ENCODE measurements around the gene BTNL3. TPM values are rescaled to one million over a fixed set of nuclear protein-coding genes. Genes with fewer than 3 reads are reported as not detected.
A peak's percentile ranks its signal among the peaks of the same experiment; 100 is the strongest.

BTNL3 gene
- total and polyA plus RNA-seq, 4 donors: 0.47 to 1.8 (median 0.71) TPM; not detected in 1

GRCh38 chr5:181042036-181042713, 53.5 kb downstream of the BTNL3 start:
- WGBS, 2 donors: 51 to 63% methylated on average over 15 of the region's 15 CpGs
- no peak overlapping the region for H3K9ac ChIP-seq (ENCODE audit: insufficient read depth in 1 of 2, low read length in 2 of 2)
- TF ChIP-seq, protein P1, sequence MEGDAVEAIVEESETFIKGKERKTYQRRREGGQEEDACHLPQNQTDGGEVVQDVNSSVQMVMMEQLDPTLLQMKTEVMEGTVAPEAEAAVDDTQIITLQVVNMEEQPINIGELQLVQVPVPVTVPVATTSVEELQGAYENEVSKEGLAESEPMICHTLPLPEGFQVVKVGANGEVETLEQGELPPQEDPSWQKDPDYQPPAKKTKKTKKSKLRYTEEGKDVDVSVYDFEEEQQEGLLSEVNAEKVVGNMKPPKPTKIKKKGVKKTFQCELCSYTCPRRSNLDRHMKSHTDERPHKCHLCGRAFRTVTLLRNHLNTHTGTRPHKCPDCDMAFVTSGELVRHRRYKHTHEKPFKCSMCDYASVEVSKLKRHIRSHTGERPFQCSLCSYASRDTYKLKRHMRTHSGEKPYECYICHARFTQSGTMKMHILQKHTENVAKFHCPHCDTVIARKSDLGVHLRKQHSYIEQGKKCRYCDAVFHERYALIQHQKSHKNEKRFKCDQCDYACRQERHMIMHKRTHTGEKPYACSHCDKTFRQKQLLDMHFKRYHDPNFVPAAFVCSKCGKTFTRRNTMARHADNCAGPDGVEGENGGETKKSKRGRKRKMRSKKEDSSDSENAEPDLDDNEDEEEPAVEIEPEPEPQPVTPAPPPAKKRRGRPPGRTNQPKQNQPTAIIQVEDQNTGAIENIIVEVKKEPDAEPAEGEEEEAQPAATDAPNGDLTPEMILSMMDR (IDR thresholded peaks at IDR 0.05; ENCODE audit: control extremely low read depth, extremely low read depth): no peak
- ATAC-seq (ENCODE audit: insufficient read depth, low FRiP score) (no peak), DNase-seq (no peak)
- no peaks in the 10 kb centered on the region for H3K9me3 ChIP-seq (ENCODE audit: control insufficient read depth in 4 of 4, insufficient read depth in 3 of 4, low read length in 3 of 4)
- peak overlapping the region; percentile 9 for H3K4me3 ChIP-seq
- peaks cover 0 to 10% (median 0%) of the 10 kb centered on the region in 5 donors for H3K4me1 ChIP-seq (ENCODE audit: control insufficient read depth in 5 of 5, insufficient read depth in 5 of 5, low read length in 5 of 5)
- peak overlapping the region; percentile 78 to 81 for H3K27ac ChIP-seq (ENCODE audit: low read depth in 1 of 2, low read length in 1 of 2)
- H3K36me3 ChIP-seq (ENCODE audit: control insufficient read depth in 4 of 4, insufficient read depth in 4 of 4, low read length in 4 of 4): no peaks in the 10 kb centered on the region
- H3K27me3 ChIP-seq (ENCODE audit: control insufficient read depth in 3 of 3, insufficient read depth in 3 of 3, low read length in 2 of 3): peaks cover 0 to 27% (median 2%) of the 10 kb centered on the region in 3 donors

DNA sequence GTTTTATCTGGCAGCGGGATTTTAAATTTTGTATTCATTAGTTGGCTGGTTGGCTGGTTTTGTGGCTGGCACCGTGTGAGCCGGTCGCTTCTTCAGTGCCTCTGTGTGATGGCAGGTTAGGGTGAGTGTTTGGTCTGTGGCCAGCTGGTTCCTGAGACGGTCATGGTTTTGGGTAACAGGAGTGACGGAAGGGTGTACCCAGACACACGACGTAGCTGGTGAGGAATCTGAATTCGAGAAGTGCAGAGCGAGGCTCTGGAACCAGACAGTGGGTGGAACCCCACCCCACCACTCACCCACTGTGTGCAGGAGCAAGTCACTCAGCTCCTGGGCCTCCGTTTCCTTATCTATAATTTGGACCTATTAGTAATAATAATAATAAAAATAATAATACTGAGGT, 54.1 kb downstream of the BTNL3 start:
- ATAC-seq (ENCODE audit: insufficient read depth, low FRiP score) (no peak), DNase-seq (no peak)
- peaks cover 0 to 28% (median 2%) of the 10 kb centered on the region in 3 donors for H3K27me3 ChIP-seq (ENCODE audit: control insufficient read depth in 3 of 3, insufficient read depth in 3 of 3, low read length in 2 of 3)
- WGBS, 2 donors: 61 to 64% methylated on average over 11 of the region's 11 CpGs
- H3K27ac ChIP-seq (ENCODE audit: low read depth in 1 of 2, low read length in 1 of 2): peak overlapping the region; percentile 78 to 81
- H3K4me1 ChIP-seq (ENCODE audit: control insufficient read depth in 5 of 5, insufficient read depth in 5 of 5, low read length in 5 of 5): peaks cover 0 to 10% (median 0%) of the 10 kb centered on the region in 5 donors
- no peaks in the 10 kb centered on the region for H3K9me3 ChIP-seq (ENCODE audit: control insufficient read depth in 4 of 4, insufficient read depth in 3 of 4, low read length in 3 of 4)
- no peak overlapping the region for H3K9ac ChIP-seq (ENCODE audit: insufficient read depth in 1 of 2, low read length in 2 of 2)
- no peaks in the 10 kb centered on the region for H3K36me3 ChIP-seq (ENCODE audit: control insufficient read depth in 4 of 4, insufficient read depth in 4 of 4, low read length in 4 of 4)
- TF ChIP-seq, protein P1 (IDR thresholded peaks at IDR 0.05; ENCODE audit: control extremely low read depth, extremely low read depth): no peak
- no peak overlapping the region for H3K4me3 ChIP-seq

GRCh38 chr5:181043285-181044092, 54.8 kb downstream of the BTNL3 start:
- WGBS, 2 donors: 69 to 79% methylated on average over 12 of the region's 12 CpGs
- peak overlapping the region; percentile 54 for H3K27ac ChIP-seq (ENCODE audit: low read depth in 1 of 2, low read length in 1 of 2)
- H3K4me3 ChIP-seq: no peak overlapping the region
- DNase-seq: no peak
- H3K36me3 ChIP-seq (ENCODE audit: control insufficient read depth in 4 of 4, insufficient read depth in 4 of 4, low read length in 4 of 4): no peaks in the 10 kb centered on the region
- H3K4me1 ChIP-seq (ENCODE audit: control insufficient read depth in 5 of 5, insufficient read depth in 5 of 5, low read length in 5 of 5): peaks cover 0 to 7% (median 0%) of the 10 kb centered on the region in 5 donors
- no peak overlapping the region for H3K9ac ChIP-seq (ENCODE audit: insufficient read depth in 1 of 2, low read length in 2 of 2)
- TF ChIP-seq, protein P1 (IDR thresholded peaks at IDR 0.05; ENCODE audit: control extremely low read depth, extremely low read depth): no peak
- no peaks in the 10 kb centered on the region for H3K9me3 ChIP-seq (ENCODE audit: control insufficient read depth in 4 of 4, insufficient read depth in 3 of 4, low read length in 3 of 4)
- H3K27me3 ChIP-seq (ENCODE audit: control insufficient read depth in 3 of 3, insufficient read depth in 3 of 3, low read length in 2 of 3): peaks cover 0 to 35% (median 5%) of the 10 kb centered on the region in 3 donors
- ATAC-seq (ENCODE audit: insufficient read depth, low FRiP score): no peak

Measured in lung (tissue), 12 donors.